ENCODE results near the gene TGFBI. TPM values are rescaled to one million over a fixed set of nuclear protein-coding genes. Genes with fewer than 3 reads are reported as not detected.

TGFBI gene
- total RNA-seq, 1 donor from 2014 or later = 1,115 TPM

DNA sequence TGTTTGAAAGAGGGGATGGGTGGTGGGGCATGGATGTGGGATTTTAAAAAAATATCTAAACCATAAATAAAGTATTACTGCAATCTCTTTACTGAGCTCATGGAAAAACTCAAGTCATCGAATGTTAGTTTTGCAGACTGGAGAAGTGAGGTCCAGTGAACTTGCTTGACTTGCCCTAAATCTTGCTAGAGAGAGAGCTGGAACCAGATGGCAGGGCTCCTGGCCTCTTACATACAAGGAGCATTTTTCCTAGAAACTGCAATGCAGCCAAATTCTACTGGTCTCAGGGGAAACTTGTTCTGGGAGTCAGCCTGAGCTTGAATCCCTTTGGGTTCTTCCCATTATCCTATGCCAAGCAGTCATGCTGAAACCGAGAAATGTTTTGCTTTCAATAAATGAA, 2.9 kb upstream of the TGFBI start:
- peak; percentile 97 for DNase-seq (ENCODE audit: low spot score)

DNA sequence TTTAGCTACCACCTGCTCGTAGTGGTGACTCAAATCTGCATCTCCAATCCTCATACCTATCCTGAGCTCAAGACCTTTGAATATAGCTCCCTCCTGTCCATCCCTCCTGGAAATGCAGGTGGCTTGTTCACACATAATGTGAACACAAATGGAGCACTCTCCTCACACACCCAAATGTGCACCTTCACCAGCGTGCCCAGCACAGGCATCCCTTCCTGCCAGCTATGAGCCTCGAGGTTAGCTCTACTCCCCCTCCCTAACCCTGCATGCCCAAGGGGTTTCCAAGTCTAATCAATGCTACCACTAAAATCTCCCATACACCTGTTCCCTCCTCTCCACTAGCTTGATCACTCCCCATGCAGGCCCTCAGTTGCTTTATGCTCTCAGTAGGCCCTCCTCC, 2.2 kb upstream of the TGFBI start:
- no peak for DNase-seq (ENCODE audit: low spot score)

DNA sequence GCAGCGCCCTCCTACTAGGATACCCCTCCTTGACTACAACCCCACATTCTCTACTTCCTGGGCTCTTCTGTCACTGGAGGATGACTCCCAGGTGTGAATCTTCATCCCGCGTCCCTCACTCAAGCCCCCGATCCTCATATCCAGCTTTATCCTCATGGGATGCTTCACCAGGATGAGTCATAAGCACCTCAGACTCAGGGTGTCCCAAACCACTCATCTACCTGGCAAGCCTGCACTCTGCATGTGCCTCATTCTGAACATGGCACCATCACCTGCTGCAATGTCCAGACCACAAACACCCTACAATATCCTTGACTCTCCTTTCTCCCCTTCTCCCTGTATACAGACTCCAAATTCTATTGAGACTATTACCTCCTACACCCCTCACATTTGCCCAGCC, 1.5 kb upstream of the TGFBI start:
- DNase-seq (ENCODE audit: low spot score) = no peak

DNA sequence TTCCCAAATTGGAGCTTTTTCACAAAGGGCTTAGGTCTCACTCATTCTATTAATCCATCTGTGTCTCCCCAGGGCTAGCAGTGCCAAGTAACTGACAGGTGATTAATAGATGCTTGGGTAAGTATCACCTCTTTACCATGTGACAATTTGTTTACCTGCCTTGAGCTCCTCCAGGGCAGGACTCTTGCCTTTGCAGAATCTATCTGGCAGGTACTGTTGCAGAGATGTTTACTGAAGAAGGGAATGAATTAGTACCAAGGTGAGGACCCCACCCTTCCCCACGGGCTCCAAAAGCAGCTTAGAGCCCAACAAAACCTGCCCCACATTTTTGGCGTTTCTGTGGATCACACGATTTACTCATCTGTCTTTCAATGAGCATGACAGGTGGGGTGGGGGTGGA, 698 bp upstream of the TGFBI start:
- no peak for DNase-seq (ENCODE audit: low spot score)

DNA sequence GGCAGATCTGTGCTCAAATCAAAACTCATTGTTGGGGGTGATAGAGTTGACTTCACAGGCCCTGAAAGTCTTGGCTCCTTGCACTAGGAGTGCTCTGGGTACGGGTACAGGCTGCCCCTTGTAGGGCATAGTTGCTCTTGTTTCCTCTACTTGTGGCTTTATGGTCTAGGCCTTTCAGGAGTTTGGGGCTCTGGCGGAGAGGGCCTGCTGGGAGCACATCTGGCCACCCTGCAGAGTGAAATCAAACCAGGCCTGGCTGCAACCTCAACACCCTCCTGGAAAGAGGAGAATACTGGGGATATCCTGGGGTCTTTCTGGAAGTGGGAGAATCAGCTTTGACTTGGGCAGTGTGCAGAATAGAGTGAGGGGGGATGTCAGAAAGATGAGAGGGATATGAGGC, 1.5 kb downstream of the TGFBI start:
- no peak for DNase-seq (ENCODE audit: low spot score)

DNA sequence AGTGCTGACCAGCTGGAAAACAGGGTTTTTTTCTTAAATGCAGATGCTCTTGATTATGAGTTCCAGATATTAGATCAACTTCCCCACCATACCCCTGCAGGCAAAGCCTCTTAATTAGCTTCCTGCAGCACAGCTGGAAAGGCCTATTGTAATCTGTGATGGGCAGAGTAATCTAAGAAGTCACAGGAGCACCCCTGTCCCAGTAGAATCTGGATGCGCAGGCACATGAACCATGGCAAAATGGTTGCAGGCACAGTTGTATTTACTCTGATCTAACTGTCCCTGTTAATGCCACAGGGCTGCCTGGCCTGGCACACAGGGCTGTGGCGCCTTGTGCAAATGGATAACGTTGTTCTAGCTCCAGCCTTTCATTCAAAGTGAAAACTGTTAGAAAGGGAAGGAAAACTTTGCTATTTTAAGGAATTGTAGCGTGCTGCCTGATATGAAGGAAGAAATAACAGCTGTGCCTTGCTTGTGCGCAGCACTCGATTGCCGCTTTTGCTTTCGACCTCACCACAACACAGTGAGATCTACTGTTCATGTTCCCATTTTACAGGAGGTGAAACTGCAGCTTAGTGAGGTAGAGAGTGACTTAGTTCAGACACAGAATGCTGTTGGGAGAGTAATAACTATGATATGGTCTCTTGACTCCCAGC, 2.3 kb downstream of the TGFBI start:
- no peak for DNase-seq (ENCODE audit: low spot score)

DNA sequence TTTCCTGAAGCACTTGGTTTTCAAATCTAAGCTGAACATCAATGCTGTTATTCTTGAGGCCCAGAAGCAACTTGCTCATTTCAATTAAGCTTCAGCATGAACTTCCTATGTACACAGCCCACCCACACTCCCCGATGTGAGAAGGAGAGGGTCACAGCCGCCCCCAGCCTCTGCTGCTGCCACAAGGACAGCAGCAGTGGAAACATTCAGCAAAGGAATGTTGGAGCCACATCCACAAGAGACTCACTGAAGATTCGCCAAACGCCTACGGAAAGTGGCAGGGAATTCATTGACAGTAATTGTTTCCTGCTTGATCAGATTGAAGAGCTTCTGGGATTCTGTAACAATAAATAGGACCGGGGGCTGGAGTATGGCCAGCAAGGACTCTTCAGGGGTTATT, 2.9 kb downstream of the TGFBI start:
- no peak for DNase-seq (ENCODE audit: low spot score)

DNA sequence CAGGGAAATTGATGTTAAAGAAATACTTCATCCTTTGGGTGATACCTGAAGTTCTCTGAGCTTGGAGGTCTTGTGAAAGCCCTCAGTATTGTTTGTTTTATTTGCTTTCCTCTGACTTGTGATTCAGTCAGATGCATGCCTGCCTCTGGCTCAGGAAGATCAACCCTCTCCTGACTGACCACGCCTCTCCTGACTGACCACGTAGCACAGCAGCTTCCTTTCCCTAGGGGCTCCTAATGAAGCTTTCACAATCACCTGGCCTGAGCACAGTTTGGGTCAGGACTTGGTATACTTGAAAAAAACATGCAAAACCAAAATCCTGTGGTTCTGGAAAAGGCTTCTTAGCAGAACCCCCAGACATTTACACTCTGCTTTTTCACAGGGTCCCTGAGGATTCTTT, 3.8 kb downstream of the TGFBI start:
- no peak for DNase-seq (ENCODE audit: low spot score)

DNA sequence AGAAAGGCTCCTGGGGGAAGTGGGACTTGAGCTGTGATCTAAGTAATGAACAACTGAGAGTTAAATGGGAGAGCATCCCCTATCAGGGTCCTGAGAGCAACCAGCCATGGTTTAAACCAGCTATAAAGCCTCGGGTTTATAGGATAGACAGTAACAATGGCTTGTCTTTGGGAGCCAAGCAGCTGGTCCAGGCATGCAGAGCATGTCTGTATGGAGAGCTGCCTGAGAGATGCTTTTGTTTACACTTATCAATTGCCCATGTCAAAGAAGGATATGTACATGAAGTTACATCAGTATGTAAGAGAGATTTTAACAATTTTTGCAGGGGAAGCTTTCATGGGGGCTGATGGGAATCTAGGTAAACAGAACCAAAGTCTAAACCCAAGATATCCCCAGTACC, 4.4 kb downstream of the TGFBI start:
- DNase-seq (ENCODE audit: low spot score) = no peak

DNA sequence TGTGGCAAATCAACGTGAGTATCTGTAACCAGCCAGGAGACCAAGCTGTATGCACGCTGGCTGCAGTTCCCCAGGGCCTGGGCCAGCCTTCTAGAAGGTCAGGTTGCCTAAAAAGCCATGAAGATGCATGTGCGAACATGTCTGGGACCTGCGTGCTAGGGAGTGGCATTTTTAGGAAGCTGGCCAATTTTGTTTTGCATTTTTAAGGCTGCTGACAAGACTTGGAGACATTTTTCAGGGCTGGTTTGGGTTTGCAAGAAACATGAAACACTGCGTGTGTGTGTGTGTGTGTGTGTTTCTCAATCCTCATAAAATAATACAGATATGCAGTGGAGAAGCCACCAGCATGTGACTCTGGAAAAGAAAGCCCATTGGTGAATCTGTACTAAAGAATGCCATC, 5.1 kb downstream of the TGFBI start:
- DNase-seq (ENCODE audit: low spot score) = peak; percentile 62

DNA sequence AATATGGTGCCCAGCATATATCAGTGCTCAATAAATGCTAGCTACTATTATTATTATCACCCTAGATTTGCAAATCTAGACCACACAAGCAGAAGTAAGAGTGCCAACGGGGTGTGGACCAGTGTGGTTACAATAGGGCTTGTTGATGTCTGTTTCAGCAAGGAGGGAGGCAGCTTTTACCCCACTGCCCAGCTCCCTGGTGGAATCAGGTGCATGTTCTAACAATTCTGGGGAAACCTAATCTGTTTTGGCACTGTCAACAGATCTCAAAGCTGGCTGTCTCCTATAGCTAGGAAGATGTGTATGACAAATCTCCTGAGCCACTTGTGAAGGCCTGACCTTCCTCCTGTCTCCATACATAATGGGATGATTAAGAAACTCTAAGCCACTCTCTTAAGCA, 5.7 kb downstream of the TGFBI start:
- DNase-seq (ENCODE audit: low spot score) = no peak

DNA sequence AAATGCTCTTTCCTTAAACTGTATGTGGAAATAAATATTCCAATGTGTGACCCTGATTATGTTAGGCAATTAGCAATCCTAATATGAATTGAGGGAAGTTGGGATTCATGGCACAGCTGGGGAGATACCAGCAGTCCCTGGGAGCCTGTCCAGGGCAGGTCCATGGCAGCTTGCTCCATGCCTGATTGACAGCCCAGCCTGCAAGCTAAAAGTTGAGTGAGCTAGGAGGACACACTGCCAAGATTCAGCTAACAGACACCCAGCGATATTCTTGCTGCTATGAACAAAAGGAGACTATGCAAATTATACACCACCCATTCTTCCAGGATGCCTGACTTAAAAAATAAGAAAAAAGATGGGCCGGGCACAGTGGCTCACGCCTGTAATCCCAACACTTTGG, 6.2 kb downstream of the TGFBI start:
- DNase-seq (ENCODE audit: low spot score) = no peak

DNA sequence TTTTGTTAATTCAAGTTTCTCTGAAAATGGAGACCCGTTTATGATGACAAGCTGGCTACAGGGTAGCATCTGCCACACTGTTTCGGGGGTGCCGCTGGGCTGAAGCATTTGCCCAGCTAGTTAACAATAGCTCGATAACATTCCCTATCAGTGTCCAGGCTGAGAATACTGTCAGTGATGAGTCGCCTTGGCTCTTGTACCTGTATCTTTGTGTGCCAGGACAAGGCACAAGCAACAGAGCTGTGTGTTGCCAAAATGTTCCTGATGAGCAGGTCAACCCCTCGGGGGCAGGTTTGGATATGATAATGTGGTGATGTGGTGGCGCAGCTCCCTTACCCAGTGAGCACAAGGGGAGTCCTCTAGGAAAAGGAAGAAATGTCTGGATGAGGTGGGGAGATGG, 7.0 kb downstream of the TGFBI start:
- no peak for DNase-seq (ENCODE audit: low spot score)

DNA sequence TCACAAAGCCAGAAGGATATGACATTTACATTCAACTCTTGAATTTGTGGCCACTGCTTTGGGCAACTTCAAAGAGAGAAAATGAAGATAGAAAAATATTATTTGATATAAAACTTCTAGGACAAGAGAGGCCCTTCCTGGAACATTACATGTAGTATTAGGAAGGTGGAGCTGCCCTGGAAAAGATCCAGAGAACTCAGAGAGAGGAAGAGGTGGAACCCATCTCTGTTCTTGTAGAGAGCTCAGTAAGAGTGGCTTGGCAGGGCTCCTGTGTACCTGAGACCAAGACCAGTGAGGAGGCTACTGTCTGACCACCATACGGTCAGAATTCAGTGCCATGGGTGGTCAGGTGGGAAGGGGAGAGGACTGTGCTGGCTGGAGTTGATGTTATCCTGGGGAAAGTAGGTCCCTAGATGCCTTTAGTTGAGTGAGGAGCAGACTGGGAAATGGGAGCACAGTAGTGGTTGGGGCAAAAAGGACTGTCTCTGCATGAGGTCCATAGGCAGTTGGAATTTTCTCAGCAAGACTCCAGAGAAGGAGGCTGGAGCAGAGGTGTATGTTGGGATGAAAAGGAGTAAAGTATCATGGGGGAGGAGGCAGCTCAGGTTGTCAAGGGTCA, 7.6 kb downstream of the TGFBI start:
- DNase-seq (ENCODE audit: low spot score) = no peak

DNA sequence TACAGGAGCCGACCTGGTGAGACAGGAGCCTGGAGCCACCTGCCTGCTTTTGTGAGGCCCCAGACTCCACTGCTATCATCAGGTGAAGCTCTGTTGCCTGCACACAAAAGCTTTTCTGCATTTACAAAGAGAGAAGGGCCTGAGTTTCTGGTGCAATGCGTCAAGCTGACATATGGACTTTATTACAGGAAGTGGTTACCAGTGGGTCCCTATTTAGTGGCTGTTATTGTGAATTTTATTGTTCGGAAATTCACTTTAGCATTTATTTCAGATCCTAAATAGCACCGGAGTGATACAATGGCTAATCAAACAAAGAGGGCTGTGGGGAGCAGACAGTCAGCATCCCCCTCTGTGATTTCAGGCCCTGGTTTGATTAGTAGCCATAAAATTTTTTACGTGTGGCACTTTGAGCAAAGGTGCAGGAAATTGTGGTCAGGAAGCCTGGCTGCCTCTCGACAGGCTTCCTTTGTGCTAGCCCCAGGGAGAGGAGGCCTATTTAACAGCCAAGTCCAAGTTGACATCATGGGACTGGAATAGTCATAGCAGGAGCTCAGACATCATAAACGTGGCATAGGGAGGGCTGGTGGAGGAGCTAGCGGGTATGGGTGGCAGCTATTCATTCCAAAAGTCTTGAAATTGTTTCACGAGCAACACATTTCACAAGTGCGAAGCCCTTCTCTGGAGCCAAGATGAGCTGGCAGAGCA, 8.4 kb downstream of the TGFBI start:
- no peak for DNase-seq (ENCODE audit: low spot score)

DNA sequence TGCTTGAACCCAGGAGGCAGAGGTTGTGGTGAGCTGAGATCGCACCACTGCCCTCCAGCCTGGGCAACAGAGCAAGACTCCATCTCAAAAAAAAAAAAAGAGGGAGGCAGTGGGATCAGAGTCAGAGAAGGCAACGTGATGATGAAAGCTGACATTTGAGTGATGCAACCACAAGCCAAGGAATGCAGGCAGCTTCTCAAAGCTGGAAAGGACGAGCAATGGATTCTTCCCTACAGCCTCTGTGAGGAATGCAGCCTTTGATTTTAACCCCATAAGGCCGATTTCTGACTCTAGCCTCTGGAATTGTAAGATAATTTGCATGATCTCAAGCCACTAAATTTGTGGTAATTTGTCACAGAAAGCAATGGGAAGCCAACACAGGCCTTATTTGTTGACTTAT, 9.8 kb downstream of the TGFBI start:
- DNase-seq (ENCODE audit: low spot score) = no peak

DNA sequence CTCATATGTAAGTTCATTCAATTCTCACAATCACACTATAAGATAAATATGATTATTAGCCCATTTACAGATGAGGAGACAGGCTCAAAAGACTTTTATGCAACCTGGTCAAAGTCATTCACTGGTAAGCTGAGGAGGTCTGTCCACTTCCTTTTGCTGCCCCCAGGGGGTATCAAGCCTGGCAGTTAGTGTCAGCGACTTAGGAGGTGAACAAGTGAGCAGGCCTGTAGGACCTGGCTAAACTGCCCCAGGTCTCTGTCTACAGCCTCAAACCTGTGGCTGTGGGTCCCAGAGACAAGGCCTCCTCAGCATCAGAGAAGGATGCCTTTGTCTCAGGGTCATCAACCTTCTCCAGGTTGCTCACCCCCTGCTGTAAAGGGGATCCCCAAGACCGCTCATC, 10.4 kb downstream of the TGFBI start:
- DNase-seq (ENCODE audit: low spot score) = no peak

DNA sequence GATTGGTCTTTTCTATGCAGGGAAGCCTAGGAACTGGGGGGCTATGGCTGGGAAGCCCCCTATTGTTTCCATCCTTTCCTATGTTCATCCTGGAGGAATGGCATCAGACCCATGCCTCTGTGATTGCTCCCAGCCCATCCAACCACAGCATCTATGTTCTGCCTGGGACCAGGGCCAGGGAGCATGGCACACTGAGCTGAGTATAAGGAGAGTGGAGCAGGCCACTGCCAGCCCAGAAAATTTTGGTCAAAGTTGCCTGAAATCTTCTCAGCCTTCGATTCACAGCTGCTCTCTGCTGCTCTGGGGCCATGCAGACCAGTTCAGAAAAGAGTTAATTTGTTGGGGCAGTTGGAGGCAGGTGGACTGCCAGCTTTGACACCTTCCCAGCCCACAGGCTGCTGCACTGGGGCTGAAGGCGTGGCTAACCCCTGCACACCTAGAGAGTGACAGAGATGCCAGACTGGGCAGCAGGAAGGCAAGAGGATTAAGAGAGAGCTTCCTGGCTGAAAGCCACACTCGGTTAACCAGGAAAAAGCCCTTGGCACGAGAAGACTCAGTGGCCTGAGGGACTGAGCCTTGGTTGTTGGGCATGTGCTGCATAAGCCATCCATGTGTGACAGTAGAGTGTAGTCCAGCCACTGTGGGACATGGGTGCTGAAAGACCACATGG, 12.1 kb downstream of the TGFBI start:
- DNase-seq (ENCODE audit: low spot score) = no peak

DNA sequence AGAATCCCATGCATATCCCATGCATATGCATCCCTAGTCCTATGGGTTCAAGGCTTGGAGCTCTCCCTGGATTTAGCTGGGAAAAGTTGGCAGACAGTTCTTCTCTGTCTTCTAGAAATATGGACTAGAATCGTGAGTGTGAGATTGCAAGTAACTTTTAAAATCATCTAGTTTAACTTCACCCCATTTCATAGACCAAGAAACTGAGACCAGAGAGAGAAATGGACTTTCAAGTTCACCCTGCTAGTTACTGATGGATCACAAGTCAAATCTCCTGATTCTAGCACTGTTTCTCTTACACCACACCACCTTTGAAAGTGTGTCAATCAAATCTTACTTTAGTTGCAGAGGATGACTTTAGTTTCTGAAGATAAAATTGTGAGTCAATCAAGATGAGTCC, 13.4 kb downstream of the TGFBI start:
- DNase-seq (ENCODE audit: low spot score) = no peak

DNA sequence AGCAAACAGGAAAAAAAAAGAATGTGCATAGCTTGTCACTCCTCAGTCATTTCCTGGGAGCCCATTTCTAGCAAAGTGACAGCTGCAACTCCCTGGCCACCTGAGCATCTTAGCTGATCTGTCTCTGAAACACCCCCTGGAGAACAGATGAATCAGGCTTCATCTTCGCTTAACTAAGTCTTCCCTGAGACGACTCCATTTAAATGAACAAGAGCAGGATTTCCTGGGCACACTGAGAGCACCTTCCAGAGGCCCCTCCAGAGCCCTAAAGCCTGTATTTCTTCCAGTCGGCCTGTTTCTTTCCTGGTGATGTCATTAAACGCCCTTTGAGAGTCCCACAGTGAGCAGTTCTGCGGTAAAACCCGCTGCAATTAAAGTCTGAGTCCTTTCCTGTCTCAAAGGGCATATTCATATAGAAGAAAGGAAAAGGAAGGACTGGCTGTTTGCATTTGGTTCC, 13.9 kb downstream of the TGFBI start:
- peak; percentile 44 for DNase-seq (ENCODE audit: low spot score)

DNA sequence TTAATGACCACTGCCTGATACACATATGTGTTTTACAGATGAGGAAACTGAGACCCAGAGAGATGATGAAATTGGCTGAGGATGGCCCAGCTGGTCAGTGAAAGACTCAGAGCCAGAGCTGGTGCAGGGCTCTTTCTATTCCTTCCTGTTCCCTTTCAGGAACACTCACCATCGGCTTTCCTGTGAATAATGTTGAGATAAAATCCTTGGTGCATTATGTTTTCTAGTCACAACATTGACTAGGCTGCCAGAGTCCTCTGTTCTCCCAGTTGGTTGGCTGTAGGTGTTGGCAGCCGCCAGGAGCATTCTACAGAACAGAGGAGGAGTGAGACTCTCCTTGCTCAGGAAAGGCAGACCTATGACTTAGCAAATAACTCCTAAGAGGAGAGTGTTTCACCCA, 14.8 kb downstream of the TGFBI start:
- DNase-seq (ENCODE audit: low spot score) = no peak

DNA sequence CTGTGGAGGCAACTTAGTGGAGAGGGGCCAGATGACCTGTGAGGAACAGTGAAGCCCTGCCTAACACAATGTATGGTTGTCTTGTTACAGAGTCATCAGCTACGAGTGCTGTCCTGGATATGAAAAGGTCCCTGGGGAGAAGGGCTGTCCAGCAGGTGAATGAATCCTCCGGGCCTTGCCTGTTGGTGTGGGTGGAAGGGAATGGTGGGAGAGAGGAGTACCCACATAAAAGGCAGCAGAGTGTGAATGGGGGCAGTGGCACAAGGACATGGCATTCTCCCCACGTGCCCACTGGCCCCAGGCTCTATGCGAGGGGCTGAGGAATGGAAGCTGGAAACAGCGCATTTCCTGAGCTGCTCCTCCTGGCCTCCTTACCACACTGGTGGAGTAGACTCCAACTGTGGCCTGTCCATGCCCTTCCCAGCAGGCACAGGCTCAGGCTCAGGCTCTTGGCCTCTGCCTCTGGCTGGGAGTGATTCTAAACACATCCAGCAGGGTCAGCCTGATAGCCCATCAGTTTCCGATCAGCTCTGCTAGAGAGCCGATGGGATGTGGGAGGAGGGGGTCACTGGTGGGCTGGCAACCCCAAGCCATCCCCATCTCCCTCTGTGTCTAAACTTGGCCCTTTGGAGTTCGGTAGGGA, 15.3 kb downstream of the TGFBI start:
- no peak for DNase-seq (ENCODE audit: low spot score)
